Germinal center (tissue), 1 donor: ENCODE measurements around the gene INPP5A.

Experiments used
- DNase-seq: peaks from one replicate; pipeline ENCODE4 v3.0.0; 2012; ENCODE audit warnings: mixed read lengths, low spot score

INPP5A gene

DNA sequence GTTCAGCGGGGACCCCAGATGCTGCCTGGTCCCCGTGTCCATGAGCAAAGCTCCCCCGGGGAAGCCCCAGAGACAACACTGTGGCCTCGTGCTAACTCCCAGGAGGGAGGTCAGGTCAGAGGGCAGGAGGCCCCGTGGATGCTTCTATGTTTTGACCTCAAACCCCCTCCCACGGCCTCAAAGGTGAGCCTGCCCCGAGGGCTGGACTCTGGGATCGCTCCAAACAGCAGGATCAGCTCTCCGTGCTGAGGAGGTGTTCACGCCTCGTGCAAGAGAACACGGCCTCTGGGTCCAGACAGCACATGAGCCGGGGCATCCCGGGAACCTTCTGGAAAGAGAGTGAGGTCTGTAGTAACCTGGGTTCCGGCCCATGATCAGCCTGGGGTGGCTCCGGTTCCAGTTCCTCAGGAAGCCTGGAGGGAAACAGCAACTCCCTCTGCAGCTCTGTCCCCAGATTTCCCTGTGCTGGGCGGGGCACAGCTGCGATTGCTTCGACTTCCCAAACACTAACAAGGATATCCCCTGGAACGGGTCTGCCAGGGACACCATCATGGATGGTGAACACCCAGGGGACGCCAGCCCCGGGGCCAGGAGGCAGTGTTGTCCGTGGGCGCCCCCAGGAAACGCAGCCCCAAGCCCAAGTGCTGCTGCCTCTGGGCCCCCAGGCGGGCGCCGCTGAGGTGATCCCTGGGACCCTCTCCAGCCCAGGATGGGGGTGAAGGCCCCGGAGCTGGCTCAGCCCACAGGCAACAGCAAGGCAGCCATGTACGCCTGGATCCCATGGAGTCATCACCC, 18.0 kb upstream of the INPP5A start:
- no peak for DNase-seq

DNA sequence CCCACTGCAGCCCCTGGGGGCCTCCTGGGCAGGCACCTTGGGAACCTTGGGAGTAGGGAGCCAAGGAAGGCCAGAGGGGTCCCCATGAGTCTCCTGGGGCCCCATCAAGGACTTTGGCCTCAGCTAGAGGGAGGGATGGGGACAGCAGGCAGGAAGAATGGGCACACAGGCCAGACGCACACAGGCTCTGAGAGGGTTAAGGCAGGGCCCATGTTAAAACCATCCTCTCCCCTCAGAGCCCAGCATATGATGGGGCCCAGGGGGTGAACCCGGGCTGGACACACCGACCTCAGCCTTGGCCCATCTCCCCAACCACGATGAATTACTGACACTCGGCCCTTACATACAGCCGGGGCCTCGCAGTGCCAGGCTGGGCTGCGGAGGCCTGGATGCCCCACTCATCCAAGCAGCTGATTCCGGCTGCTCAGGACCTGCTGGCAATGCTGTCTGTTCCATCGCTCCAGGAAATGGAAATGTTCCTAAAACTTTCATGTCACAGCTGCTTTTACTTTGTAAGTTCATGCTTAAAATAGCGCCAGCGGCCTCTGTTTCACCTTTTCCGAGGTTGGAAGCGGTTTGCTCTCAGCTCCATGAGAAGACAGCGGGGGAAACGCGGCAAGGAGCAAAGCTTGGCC, 17.3 kb upstream of the INPP5A start:
- DNase-seq, result no peak

DNA sequence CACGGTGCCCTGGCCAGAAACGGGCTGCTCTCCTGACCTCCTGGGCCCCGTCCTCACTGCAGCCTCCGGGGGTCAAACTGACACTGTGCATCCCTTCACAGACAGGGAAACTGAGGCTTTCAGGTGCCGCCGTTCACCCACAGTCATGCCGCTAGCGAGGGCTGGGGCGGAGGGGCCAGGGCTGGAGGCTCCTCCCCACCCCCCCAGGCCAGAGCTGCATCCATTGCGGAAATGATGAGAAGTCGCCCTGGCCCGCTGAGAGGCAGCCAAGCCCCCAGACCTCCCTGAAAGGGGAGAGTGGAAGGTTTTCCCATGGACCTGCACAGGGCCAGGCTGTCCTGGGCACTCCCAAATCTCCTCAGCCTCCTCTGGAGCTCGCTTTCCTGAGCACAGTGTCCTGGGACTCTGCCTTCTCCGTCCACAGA, 16.5 kb upstream of the INPP5A start:
- no peak for DNase-seq

DNA sequence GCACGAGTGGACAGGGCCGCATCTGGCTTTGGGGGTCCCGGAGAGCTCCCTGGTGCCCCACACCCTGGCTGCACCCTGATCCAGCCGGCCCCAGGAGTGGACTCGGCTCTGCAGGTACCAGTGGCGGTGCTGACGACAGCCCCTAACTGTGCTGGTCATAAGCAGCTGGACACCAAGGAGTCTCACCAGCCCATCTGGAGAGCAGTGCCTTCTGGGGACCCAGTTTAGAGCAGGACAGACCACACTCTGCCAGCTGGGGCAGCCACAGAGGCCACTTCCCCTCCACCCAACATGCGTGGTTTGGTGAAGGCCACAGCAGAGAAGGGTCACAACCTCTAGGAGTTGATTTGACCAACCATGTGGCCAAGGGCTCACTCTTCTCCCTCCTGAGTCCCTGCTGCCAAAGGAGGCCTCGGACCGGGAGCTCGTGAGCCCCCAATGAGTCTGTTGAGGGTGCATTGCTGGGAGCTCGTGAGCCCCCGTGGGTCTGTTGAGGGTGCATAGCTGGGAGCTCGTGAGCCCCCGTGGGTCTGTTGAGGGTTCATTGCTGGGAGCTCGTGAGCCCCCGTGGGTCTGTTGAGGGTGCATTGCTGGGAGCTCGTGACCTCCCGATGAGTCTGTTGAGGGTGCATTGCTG, 16.0 kb upstream of the INPP5A start:
- DNase-seq, result no peak

DNA sequence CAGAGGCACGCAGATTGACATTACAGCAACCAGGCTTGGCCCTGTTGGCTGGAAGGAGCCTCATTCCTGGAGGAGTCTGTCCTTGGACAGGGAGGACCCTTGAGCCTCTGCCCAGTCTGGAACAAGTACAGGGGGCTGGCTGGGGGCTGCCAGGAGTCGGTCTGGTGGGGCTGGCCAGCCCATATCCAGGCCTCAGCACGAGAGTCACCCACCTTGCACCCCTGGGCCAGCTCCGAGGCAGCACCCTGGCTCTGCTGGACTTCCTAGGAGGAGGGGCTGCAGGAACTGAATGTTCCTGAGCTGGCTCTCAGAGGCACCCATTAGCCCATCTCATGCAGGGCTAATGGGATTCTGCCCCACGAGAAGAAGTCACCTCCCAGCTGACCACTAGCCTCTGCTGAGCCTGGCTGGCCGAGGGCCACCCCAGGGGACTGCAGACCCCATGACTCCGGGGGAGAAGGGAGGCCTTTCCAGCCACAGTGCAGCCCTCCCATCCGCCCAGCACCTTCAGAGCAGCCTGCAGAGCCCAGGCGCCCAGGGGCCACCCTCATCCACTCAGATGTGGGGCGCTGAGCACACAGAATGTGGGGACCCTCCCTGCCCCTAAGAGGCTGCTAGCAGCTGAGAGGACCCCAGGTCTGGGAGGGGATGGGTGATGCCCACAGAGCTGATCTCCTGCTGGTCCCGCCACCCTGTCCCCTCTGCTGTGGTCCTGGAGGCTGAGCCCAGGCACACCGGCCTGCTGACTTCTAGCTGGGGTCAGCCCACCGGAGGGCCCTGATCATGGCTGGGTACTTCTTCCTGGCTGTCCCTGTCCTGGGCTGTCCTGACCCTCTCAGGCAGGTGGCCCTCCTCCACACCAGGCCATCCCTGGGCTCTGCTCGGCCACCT, 14.8 kb upstream of the INPP5A start:
- no peak for DNase-seq

DNA sequence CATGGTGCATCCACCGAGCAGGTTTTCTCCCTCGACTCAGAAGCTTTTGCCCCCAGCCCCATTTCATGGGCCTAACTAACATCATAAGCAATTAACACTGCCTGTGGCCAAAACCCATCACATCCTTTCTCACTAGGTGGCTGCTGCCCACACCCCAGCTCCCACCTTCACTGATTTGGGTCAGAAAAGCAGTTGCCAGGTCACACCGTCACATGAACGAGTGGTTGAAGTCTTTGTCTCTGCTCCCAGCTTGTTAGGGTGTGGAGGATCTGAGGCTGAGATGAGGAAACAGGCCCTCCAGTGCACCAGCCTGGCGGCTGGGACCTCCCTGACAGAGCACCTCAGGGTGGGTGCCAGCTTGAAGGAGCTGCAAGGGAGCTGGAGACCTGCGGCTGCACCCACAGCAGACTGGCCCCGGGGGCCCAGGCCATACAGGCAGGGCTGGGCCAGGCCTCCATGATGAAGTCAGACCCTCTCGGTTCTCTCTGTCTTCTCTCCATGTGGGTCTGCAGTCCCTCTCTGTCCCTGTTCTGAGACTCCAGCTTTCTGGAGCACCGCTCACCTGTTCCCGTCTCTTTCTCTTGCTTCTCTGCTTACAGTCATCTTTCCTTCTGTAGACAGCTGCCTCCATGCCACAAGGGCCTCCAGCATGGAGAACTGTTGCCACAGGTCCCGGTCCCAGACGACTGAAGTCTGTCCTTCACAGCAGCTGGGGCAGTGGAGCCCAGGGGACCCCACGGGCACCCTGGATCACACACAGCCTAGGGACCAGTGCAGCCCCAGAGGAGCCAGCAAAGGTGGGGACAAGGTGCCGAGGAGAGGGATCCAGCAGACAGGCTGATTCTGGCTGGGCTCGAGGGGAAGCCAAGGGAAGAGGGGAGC, 13.8 kb upstream of the INPP5A start:
- no peak for DNase-seq

DNA sequence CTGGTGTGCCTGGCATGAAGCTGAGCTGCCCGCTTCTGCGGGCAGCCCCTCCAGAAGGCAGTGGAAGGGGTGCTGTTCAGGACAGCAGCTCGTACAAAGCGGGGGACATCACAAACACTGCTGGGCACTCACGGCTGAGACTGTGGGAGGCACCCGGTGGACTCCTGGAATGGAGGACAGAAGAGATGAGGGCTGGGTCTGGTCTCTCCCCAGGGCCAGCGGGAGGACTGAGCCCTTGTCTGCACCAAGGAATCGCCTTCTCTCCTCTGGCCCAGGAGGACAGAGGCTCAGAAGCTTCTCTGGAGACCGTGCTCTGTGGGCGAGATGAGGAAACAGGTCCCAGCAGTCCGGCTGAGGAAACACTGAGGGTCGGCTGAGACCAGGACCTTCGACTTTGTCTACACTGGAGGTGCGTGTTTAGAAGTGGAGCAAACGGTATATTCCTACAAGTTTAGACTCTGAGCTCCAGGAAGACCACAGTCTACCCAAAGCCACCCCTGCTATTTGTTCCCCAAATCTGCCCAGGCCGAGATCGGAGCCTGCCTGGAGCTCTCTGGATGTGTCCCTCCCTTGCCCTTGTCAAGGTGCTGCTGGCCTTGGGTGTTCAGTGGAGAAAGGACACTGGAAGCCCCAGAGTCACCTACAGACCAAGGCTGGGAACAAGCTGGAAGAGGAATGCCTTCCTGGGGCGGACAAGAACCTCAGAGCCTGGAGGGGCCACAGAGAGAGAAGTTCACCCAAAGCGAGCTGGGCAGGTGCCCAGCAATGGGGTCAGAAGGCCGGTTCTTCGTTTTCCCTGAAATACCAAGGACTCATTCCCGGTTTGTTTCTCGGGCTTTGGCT, 12.9 kb upstream of the INPP5A start:
- DNase-seq, result no peak

DNA sequence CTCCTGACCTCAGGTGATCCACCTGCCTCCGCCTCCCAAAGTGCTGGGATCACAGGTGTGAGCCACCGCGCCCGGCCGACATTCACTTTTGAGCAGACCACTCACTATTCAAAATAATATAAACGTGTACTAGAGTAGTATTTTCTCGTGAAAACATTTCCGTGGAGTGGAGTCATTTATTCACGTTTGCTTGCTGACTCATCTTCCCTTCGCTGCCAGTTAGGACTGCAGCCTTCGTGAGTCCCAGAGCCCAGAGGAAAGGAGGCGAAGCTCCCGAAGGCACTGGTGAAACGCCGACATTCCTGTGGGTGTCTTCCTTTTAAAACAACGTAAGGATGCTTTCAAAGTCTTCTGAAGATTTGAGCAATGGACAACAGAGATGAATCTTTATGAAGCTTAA, 10.9 kb upstream of the INPP5A start:
- DNase-seq, result no peak

DNA sequence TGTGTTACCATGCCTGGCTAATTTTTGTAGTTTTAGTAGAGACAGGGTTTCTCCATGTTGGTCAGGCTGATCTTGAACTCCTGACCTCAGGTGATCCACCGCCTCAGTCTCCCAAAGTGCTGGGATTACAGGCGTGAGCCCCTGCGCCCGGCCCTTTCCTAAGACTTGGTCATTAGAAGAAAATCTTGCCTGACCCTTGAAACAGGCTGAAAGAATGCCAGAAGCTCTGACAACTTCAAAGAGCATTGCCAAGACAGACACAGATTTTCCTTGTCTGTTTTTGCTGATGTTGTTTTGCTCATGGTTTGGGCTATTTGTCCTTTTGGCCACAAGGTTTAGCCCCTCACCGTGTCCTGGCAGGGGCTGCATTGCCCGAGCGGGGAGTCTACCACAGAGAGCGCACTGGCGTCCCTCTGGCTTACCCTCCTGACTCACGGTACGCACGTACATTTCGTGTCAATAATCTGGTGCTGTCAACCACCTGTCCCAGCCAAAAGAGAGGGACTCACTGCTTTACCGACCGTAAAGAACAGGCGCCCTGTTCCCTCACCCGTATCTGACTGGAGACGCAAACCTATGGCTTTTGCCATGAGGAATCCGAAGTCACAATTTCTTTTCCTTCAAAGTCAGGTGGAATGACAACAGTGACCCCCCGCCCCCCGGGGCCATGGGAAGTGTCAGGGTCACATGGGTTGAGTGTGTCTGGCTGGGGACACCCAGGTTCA, 10.1 kb upstream of the INPP5A start:
- no peak for DNase-seq

DNA sequence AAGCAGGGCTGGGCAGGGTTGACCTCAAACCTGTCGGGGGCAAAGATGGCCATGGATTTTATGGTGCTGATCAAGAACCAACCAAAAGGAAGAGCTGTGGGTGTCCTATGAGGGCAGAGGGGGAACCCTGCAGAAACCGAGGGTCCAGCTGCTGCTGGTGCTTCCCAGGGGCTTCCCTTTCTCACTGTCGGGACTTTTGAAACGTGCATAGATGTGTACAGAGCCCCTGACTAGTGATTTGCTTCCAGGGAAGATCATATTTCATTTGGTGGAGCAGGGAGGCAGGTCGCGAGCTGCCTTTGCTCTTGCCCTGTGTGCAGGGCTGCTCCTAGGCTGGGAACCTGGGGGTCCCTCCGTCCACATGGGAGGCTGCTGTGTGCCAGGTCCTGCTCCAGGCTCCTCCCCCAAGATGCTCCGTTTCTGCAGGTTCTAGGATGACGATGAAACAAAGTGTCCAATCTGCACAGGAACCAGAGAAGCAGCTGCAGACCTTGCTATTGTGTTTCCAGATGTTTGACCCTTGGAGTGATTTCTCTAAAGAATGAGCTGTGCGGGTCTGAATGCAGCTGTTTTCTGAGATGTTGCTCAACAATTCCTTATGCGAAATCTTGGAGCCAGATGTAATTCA, 9.4 kb upstream of the INPP5A start:
- DNase-seq, result no peak

DNA sequence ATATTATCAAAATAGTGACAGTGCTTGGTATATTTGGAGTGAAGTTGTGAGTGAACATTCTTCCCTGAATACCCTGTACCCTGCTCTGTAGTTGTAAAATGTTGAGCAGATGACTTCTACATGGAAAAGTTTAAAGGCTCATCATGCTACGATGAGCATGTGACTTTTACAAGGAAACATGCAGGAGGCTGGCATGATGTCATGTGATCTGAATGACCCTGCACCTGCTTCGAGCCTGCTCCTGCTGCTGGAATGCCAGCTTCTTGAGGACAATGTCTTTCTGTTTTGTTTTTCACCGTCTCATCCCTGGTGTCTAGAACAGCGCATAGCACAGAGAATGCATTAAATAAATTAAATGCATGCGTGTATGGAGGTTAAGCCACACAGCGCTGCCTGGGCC, 5.4 kb upstream of the INPP5A start:
- no peak for DNase-seq

DNA sequence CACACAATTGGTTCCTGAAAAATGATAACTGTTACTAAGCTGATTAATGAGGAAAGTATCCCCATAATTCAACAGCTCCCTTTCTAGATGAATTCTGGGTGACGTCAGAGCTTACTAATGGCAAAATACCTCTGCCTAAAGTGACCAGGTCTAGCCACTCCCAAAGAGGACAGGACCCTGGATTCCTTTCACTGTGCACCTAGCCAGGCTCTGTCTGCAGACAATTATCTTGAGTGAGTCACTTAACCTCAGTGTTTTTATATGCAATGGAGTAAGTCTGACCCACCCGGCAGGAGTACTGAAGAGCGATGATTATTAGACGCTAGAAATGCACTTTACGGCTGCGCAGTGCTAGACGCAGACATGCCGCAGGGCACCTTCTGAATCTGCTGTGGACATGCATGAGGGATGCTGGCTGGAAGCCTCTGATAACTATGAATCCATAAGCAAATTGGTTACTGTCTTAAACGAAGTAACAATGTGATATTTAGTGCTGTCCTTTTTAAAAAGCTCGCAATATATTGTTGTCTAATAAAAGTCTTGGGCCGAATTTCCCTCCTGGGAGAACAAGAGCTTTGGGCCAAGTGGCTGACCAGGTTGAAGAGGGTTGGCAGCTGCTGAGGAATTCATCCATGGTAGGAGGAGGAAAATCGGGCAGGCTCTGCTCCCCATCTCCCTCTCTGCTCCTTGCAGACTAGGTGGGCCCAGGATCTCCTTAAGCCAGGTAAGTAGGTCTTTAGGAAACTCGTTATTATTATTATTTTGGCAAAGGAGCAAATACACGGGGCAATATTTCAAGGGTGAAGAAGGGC, 4.6 kb upstream of the INPP5A start:
- no peak for DNase-seq

DNA sequence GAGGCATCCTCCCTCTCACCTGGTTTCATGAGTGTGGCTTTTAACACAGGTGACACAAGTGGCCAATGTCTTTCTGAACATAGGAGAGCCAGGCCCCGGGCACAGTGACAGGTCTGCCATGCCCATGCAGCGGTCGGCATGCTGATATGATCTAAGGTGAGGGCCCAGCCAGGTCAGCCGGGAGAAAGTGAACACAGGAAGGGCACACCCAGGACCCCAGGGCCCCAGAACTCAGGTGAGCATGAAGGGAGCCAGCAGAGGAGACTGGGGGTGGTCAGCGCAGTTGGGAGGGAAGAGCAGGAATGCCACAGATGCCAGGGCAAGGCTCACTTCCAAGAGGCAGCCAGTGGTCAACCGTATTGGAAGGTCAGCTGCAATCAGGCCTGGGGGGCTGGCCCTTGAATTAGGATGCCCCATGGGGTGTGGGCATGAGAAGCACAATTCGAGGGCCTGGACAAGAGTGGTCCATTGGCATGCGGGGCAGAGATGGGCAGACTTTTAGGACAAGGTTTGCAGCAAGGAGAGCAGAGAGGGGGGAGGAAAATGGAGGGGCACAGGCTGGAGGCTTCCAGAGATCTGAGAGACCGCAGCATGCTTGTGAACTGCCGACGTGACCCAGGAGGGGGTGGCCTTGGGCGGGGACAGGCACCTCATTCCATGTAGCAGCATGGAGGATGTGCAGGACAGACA, 3.9 kb upstream of the INPP5A start:
- DNase-seq, result no peak

DNA sequence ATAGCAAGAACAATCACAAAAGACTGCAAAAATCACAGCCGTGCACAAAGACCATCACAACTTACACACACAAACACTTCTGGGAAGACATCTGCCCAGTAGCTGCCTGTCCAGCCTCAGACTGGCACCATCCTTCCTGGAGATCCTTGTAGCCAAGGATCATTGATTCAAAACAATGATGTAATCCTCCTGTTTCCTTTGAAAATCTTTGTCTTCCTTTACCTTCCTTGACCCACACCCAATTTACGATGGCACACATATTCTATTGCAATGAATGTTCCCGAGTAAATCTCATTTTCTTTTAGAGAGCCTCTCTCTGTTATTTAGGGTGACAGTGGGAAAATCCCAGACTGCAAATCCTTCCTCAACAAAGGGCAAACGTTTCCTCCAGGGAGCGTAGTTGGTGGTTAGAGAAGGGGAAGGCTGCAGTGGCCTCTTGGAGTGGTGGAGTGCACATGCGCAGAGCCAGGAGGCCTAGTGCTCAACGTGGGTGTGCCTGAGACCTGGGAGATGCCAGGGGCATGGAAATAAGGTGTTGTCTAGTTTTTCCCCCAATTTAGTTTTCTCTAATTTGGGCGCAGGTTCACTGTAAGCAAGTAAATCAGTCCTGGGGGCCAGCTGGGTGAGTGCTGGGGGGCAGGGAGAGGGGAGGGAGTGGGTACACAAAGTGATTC, 3.1 kb upstream of the INPP5A start:
- no peak for DNase-seq

DNA sequence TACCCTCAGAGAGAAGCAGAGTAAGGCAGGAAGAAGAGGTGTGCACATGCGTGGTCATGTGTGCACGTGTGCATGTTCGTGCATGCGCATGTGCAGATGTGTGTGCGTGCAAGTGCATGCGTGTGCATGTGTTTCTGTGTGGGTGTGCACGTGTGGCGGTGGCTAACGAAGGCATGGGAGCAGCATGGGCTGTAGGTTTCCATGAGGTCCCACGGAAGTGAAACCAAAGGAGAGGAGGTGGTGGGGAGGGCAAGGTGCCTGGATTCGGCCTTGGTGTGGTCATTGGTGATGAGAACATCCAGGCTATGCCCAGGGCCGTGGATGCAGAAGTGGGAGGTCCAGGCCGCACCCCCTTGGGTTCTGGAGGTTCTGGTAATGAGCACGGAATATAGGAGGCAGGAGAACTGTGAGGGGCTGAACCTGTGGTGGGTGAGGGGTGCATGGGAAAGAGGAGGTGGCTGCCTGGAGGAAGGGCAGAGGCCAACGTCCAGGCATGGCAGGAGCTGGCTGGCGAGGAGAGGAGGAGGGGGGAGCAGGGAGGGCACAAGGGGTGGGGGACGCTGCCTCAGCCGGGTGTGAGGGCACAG, 2.4 kb upstream of the INPP5A start:
- no peak for DNase-seq

DNA sequence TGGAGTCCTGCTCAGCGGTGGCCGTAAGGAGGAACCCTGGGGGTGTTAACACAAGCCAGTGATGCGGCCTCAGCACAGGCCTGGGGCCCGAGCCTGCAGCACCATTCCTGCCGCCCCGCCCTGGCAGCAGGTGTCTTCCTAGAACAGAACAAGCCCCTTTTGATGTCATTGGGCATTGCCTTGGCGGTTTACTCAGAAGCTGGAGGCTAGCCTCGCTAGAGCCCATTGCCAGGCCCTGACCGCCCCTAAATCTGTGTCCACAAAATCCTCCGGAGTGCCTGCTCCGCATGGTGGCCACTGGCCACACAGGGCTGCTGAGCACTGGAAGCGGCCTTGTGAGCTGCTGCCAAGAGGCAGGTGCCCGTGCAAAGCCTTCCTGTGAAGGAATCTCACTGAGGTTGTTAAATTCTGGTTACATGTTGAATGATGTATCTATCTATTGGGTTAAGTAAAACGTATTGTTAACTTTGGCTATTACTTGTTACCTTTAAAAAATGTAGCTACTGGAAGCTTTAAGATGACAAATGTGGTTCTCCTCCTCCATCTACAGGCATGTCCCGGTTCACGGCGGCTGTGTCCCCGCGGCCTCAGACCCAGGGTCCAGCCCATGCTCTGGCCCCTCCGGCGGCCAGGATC, 1.2 kb upstream of the INPP5A start:
- no peak for DNase-seq
